ENCODE results near the gene BCL10.
"Not testable (repeated sequence)": the region's sequence is repeated elsewhere in the genome, so short reads cannot be mapped to it uniquely, and the experiment has no call there.

The BCL10 gene

DNA sequence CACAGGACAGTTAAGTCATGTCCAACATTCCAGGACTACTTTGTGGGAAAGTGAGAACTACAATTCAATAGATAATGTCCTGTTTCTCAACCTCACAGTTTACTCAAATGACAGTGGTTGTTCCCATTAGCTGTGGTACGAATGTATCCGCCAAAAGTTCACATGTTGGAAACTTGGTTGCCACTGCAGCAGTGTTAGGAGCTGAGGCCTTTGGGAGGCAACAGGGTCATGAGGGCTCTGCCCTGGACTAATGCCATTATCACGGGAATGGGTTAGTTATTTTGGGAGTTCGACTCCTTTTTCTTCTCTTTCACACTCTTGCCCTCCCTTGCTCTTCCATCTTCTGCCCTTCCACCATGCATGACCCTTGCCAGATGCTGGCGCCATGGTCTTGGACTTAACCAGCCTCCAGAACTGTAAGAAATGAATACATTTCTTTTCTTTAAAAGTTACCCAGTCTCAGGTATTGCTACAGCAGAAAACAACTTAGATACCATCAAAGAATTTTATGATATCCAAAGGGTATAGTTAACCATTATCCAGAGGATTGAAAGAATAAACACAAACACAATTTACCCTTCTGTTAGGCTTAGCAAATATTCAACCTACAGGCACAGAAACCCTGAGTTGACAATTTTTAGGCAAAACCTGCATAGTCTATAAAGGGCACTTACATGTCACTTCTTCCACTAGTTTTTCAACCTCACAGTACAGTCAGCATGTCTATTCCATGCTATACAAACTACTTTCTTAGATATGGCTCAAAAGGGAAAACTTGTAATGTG, 7.4 kb downstream of the BCL10 start:
- in situ Hi-C loops (cut with MboI; ENCODE audit: low sequenced_read_pairs) = no loop called here

DNA sequence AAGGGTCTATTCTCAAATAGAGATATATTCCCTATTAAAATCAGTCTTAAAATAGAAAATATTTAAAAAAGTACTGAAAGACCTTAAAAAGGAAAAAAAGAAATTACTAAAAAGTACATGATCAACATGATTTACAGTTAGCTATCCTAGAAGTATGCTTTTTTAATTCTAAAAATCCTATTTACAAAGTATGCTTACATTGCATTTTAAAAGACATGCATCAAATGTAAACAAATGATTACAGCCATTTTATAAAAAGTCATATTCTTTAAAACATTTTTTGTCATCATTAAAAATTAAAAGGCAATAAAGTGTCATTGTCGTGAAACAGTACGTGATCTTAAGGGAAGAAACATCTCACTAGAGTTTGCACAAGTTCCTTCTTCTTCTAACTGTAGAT, 9.1 kb downstream of the BCL10 start:
- in situ Hi-C loops (cut with MboI; ENCODE audit: low sequenced_read_pairs) = no loop called here

DNA sequence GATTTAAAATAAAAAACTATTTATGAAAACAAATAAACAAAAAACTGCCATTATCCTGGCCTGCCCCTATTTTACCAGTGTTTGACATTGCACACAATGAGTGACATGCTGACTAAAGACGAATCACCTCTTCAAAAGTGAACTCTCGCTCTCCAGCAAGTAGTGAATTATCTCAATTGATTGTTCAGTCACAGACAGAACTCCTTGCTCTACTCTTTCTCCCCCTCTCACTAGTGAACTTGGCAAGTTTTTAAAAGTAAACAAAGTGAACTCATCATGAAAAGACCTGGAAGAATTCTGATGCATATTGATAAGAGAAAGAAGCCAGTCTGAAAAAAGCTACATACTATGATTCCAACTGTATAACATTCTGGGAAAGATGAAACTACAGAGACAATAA, 12.3 kb downstream of the BCL10 start:
- in situ Hi-C loops (cut with MboI; ENCODE audit: low sequenced_read_pairs) = no loop called here

DNA sequence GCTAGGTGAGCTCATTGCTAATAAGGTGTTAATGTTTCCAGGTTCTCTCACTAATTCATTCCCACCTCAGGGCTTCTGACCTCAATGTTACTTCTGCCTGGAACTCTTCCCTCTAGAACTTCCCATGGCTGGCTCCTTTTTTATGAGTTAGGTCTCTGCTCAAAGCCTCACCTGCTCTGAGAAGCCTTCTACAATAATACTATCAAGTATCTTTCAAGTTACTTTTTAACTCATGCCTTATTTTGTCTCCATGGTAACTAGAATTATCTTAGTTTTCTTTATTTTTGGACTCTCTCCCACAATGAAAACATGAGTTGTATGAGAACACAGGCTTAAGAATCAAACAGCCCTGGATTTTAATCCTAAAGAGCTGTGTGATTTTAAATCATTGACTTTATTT, 13.4 kb downstream of the BCL10 start:
- in situ Hi-C loops (cut with MboI; ENCODE audit: low sequenced_read_pairs) = no loop called here

DNA sequence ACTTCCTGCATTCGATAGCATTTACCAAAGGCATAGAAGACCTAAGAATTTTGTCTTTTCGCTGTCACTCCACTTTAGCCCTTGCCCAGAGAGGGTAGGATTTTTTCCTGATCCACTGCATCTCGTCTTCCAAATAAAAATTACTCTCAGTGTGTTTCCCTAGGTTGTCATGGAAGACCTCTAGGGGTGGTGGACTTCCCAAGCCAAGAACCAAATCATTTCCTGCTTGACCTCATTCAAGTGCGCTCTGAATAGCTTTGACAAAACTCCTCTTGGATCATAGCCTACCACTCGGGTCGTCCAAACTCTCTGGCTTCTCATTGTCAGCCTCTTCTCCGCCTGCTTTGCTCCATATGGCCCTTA, 16.5 kb downstream of the BCL10 start:
- in situ Hi-C loops (cut with MboI; ENCODE audit: low sequenced_read_pairs) = no loop called here

DNA sequence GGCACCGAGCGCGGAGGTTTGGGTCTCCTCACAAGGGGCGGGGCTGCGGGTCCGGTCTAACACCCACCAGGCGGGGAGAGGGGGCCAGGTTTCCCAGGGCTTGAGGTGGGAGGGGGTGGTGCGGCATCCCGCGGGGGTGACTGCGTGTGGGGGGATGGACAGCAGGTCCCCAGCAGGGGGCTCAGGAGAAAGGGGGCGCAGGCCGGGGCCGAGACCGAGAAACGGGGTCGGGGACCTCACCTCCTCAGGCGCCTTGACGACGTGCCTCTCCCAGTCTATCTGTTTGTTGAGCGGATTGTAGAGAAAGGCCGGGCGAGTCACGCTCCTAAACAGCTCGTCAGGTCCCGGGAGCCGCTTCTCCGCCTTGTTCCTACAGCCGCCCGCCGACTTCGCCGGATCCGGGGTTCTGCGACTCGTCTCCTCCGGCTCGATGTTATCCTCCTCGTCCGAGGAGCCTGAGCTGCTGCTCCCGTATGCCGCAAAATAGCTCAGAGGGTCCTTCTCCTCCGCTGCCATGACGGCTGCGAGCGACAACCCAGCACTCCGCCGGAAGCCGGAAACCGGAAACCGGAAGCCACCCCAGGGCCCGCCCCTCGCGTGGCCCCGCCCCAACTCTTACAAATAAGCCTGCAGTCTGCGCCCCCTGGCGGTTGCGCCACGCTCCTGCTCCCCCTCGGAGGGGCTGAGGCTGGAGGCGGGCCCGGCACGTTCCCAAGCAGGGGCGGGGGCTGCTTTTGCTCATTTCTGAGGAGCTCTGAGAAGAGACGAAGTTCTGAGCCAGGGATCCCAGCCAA, 17.1 kb downstream of the BCL10 start, which contains the start of gene C1orf52:
Gene C1orf52 (minus strand): TSS at position 545 of the 794 bp plus-strand sequence. CDS start 29 bp downstream, at position 516.
- in situ Hi-C loops (cut with MboI; ENCODE audit: low sequenced_read_pairs) = no loop called here

DNA sequence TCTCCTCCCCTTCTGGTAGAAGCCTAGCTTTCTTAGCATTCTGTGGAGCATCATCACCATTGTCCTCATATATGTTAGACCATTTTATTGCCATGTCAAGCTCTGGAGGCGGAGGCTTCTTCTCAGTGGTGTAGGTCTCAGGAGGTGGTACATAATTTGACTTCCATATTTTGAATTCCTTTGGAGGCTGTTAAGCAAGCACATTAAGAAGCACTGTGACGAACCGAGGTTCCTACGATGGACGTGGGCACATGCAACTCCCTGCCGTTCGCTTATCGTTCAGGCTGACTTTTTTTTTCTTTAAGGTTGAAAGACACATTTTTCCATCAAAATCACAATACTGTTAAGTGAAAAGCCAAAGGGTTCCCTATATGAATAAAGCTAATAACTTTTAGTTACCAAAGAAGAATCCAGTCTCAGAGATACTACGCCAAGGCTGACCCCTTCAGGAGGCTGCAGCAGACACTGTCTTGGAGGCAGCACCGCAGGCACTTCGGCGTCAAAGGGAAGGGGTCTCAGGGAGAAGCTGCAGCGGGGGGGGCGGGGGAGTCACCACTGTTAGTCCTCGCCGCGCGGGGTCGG, 17.8 kb downstream of the BCL10 start:
- in situ Hi-C loops (cut with MboI; ENCODE audit: low sequenced_read_pairs) = no loop called here

DNA sequence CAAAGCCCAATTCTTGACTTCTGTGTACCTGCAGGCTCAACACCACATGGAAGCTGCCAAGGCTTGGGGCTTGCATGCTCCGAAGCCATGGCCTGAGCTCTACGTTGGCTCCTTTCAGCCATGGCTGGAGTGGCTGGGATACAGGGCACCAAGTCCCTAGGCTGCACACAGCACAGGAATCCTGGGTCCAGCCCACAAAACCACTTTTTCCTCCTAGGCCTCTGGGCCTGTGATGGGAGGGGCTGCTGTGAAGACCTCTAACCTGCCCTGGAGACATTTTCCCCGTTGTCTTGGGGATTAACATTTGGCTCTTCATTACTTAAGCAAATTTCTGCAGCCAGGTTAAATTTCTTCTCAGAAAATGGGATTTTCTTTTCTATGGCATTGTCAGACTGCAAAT, 27.4 kb downstream of the BCL10 start:
- in situ Hi-C loops (cut with MboI; ENCODE audit: low sequenced_read_pairs) = not testable (repeated sequence)

DNA sequence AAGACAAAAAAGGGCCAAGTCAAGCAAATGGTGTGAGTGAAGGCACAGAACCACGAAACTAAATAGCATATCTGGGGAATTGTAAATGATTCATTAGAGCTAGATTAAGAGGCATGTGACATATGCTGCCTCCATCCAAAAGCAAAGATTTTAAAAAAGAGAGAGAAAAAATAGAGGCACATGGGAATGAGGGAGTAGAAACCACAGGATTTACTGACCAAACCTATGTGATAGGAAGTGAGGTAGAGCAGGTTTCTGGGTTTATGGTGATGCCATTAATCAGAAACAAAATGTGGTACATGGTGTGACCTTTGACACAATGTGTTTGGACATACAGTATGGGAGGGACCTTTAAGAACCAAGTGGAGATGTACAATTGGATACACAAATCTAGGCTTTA, 30.5 kb downstream of the BCL10 start:
- in situ Hi-C loops (cut with MboI; ENCODE audit: low sequenced_read_pairs) = no loop called here

DNA sequence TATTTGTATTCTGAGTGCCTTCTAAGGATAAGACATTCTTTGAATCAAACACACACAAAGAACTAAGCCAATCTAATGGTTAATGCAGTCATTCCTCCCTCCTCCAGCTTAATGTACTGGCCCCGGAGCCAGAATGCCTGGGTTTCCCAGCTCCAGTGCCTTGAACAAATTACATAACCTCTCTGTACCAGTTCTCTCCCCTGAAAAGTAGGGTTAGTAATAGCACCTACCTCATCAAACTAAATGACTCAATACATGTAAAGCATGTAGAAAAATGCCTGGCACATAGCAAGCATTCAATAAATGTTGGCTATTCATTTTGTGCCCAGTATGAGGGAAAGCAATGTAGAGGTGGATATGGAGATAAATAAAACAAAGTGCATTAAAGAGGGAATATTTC, 31.0 kb downstream of the BCL10 start:
- in situ Hi-C loops (cut with MboI; ENCODE audit: low sequenced_read_pairs) = no loop called here

DNA sequence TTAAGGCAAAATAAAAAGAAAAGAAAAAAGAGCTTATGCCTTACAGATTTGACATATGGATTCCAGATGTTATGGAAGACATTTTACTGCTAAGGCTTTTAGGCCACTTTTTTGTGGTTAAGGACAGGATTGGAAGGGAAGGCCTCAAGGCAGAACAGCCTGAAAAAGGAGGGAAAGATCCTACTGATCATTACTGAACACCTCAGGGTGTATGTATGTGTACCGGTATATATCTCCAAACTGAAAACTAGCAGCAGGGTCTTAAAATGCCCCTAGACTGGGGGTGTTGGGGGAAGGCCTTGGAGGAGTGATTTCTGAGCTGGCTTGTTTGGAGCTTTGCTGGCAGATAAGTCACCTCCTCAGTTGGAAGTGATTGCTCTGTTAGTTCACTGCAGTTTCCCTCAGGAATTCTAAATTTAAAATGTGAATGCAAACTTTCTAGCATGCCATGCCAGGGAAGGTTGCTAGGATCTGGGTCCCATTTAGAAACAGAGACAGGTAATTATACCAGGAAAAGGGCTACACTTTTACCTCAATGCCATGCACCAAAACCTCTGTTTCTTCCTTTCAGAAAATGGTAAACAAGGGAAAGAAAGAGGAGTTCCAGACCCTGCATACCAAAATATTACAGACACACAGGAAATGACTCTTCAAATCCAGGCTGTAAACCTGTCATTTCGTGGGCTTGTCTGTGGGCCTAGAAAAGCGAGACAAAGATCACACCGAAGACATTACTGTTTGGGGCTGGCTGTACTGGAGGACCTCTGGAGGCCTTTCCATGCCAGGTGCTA, 32.0 kb downstream of the BCL10 start:
- in situ Hi-C loops (cut with MboI; ENCODE audit: low sequenced_read_pairs) = no loop called here

DNA sequence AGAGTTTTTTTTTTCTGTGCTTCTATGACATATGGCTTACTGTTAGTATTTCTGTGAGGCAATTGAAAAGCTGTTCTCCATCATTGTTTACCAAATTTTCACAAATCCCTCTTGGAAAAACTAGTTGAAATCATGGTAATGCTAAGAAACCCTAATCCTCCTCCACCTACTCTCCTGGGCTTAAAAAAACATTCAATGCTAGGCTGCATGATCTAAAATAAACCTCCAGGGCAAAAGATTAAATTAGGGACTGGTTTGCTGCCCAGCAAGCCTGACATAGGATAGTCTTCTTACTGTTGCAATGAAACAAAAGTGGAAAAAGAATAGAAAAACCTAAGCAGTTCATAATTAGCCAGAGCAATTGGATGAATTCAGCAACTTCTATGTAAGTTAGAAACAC, 33.1 kb downstream of the BCL10 start:
- in situ Hi-C loops (cut with MboI; ENCODE audit: low sequenced_read_pairs) = no loop called here

DNA sequence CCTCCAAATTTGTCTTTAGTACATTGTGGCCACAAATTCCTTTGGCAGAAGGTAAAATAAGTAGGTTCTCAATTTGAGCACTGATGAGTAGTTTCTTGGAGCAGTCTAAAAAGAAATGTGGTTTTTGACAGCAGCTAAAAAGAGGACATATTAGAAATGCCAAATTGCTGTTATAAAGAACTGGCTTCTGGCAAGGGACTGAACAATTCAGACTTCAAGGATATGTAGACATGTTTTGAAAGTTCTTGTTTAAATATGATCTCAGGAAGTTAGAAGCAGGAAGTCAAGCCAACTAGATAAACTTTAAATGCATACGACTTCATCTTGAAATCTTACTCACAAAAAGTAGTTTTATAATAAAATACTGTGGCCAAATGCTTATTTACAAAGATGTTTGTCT, 35.8 kb downstream of the BCL10 start:
- in situ Hi-C loops (cut with MboI; ENCODE audit: low sequenced_read_pairs) = no loop called here

DNA sequence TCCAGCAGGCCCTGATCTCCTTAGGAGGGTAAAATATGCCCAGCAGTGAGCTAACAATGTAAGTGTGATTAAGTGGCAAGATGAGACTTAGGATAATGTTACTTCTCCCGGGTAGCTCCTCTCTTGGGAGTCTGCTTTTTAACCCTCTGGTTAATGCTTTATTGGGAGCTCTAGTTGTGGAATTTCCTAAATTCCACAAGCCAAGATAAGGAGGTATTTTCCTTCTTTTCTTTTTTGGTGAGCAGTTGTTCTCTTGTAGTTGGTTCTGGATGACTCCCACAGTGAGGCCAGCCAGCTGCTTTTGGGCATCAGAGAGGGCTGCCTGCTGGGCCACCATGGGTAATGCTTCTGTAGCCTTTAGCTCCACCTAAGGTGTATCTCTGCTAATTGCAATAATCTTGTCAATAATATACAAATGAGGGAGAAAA, 36.2 kb downstream of the BCL10 start:
- in situ Hi-C loops (cut with MboI; ENCODE audit: low sequenced_read_pairs) = no loop called here

DNA sequence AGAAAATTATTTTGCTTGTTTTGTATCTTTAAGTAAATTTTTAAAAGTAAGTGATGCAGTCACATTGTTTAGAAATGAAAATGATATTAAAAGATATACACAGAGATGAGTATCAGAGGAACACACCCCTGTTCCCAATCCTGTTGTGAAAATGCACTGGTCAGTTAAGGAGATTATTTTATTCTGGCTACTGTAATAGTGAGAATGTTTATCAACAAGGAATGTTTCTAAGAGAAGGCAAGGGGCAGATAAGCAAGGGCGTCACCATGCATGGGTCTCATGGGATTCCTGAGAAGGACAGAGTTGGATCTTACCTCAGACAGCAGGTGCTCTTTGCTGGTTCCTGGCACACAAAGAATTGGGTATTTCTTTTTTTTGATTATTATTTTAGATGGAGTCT, 38.8 kb downstream of the BCL10 start:
- in situ Hi-C loops (cut with MboI; ENCODE audit: low sequenced_read_pairs) = no loop called here

DNA sequence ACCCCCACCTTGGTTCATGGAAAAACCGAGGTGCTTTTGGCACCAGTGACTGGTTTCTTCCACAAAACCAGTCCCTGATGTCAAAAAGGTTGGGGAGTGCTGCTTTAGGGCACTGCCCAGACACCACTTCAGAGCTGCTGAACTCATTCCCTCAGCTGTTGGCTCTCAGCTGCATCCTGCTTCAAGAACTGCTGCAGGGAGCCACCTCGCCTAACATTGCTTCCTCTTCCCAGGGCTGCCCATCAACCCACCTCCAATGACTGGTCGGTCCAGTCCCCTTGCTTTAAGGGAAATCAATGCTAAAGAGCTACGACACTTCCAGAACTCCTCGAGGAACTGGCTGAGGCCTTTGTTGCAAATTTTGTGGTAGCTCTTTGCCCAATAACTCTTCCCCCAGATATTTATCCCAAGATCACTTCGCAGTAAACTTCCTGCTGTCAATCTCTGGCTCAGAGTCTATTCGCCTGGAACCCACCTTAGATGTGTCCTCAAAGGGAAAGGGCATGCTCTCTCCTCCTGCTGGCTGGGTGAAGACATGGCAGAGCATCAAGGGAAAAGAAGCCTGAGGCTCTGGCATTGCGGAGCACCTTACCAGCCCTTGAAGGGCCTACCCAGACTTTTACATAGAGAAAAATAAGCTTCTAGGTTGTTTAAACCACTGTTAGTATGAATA, 46.0 kb downstream of the BCL10 start:
- in situ Hi-C loops (cut with MboI; ENCODE audit: low sequenced_read_pairs) = no loop called here

DNA sequence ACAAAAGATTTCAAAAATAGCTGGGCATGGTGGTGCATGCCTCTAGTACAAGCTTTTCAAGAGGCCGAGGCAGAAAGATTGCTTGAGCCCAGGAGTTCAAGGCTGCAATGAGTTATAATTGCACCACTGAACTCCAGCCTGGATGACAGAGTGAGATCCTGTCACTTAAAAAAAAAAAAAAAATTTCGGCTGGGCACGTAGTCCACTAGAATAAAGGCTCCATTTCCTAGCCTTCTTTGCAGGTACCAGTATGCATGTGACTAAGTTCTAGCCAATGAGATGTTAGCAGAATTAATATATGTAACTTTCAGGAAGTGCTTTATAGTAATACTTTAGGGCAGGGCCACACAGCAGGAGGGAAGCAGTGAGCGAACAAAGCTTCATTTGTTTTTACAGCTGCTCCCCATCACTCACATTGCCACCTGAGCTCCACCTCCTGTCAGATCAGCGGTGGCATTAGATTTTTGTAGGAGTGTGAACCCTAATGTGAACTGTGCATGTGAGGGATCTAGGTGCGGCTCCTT, 46.8 kb downstream of the BCL10 start:
- in situ Hi-C loops (cut with MboI; ENCODE audit: low sequenced_read_pairs) = no loop called here

DNA sequence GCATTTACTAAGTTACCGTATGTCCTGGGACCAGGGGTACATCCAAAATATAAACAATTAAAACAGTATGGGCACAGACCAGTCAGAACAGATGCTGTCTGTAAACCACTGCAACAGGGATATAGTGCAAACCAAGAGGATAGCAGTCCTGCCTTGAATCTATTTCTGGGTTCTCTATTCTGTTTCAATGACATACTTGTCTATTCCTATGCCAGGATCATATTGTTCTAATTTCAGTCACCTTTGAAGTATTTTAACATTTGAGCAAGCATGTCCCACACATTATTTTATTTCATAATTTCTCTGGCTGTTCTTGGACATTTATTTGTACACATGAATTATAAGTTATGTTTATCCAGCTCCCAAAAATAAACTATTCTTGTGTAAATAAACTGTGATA, 47.5 kb downstream of the BCL10 start:
- in situ Hi-C loops (cut with MboI; ENCODE audit: low sequenced_read_pairs) = no loop called here

DNA sequence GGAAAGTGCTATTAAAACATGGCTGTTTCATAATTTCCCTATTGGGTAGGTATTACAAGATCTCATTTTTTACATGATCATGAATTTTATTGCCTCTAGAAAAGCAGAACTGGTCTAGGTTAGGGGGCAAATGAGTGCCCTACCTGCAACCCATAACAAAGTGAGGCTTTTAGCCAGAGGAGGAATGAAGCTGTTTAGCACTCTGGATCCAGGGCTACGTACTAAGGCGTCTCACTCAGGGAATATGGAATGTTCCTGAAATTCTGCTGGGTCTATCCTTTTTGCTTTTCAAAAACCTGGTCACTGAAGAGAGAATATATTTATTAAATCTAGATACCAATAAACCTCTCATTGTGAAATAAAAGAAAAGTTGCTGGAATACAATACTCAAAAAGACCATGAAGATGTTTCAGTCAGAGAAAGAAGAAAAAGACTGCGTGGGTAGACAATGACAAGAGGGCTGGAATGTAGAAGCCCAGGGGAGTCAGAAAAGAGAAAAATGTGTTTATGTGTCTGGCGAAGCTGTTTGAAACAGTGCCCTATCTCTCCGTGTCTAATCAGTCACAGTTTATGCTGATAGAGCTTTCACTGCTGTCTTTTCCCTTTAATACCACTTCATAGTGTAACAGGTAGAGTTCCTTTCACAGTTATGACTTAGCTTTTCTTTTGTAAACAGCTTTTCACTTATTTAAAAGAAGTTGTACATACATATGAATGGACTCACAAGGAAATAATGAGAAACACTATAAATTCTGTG, 50.6 kb downstream of the BCL10 start:
- in situ Hi-C loops (cut with MboI; ENCODE audit: low sequenced_read_pairs) = no loop called here
